SW480 (cell line): Measurements from ENCODE around the gene SECTM1.
"Not testable (repeated sequence)": the region's sequence is repeated elsewhere in the genome, so short reads cannot be mapped to it uniquely, and the experiment has no call there.

ENCODE experiments used
- DNase-seq: peaks from one replicate; pipeline ENCODE4 v3.0.0-alpha.2; 2016; ENCODE audit warnings: low spot score

The SECTM1 gene

DNA sequence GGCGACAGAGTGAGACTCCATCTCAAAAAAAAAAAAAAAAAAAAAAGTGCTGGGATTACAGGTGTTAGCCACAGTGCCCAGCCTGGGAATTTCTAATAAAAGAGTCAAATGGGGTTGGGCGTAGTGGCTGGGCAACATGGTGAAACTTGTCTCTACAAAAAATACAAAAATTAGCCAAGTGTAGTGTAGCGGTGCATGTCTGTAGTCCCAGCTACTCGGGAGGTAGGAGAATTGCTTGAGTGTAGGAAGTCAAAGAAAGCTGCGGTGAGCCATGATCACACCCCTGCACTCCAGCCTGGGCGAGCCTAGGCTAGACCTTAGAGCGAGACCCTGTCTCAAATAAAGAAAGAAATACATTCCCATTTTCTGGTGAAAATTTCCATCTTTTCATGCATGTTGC, 35.6 kb upstream of the SECTM1 start:
- no peak for DNase-seq

DNA sequence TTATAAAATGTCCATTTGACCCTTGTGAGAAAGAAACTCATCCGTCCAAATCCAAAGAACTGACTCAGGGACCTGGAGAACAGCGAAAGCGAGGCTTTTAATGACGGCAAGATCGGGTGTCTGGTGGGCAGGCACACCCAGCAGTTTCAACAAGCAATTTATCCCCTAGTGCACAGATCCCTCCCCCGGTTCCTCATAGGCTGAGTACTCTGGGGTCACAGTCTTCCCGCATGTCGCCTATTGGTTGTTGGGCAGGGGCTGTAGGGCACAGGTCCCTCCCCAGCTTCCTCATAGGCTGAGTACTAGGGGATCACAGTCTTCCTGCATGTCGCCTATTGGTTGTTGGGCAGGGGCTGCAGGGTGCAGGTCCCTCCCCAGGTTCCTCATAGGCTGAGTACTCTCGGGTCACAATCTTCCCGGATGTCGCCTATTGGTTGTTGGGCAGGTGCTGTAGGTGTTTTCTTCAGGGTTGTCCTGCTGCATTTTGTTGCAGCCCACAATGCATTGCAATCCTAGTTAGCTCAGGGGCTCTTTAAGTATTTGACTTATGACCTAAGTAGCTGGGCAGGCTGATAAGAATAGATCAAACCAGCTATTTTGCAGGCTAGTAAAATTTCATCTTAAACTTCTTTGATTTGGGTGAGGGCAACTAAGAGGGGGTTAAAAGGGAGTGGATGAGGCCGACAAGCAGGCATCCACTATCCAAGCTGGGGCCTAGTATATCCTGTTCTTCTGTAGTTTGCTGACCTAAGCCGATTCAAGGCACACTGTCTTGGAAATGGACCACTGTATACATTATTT, 34.4 kb upstream of the SECTM1 start:
- DNase-seq = peak; percentile 88

DNA sequence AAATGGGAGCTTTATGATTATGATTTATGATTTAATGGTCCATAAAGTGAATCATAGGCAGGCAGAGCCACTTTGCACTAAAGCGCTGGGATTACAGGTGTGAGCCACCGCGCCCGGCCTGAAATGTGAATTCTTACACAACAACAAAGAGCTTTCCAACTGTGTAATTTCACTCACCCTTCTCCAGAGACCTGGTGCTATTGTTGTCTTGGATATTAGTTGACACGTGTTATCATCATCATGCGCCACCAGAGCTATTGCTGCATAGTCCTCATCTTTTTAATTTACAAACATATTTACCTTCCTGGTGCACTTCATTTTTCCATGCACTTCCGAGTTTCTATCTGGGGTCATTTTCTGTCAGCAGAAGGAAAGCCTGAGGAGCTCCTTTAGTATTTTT, 33.2 kb upstream of the SECTM1 start:
- no peak for DNase-seq

DNA sequence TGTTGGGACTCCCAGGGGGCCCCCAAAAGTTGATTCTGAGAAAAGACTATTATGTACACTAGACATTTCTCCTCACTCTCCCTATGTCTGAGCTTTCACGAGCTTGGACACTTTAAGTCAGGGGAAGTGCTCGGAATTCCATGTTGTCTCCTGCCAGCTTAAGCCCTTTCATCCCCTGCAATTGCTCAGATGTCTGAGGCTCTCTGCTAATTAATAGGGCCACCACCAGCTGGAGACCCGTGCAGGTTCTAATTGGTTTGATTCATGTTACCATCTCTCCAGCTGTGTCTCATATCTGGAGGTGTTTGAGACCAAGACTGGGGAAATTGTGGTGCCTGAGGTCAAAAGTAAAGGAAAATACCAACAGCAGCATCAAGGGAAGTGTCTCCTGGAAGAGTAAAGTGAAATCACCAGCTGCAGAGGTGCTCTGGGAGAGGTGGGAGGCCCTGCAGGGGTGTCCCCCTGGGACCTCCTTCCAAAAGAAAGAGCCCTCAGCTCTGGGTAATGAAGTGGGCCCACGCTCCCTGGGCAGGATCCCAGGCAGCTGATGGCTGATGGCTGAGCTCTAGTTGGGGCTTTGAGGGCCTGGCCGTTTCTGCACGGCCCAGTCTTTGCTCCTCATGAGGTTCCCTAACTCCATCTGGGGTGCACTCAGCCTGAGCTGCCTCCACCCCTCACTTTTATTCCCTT, 32.2 kb upstream of the SECTM1 start:
- no peak for DNase-seq

DNA sequence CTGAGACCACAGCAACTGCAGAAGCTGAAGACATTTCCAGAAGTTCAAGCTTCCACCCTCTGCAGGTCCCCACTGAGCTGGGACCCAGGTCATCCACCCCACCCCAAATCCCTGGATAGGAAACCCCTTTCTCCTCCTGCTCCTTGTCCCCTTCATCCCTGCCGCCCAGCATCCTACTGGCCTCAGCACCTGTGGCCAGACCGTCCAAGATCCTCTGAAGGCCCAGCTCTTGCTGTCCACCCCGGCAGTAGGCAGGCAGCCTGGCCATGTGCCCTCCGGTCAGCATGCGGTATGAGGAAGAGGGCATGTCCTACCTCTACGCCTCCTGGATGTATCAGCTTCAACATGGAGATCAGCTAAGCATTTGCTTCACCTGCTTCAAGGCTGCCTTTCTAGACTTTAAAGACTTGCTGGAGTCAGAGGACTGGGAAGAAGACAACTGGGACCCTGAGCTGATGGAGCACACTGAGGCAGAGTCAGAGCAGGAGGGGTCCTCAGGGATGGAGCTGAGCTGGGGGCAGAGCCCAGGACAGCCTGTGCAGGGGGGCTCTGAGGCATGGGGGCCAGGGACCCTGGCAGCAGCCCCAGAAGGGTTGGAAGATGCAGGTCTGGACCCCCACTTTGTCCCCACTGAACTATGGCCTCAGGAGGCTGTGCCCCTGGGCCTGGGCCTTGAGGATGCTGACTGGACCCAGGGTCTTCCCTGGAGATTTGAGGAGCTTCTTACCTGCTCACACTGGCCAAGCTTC, 28.5 kb upstream of the SECTM1 start:
- DNase-seq = no peak

DNA sequence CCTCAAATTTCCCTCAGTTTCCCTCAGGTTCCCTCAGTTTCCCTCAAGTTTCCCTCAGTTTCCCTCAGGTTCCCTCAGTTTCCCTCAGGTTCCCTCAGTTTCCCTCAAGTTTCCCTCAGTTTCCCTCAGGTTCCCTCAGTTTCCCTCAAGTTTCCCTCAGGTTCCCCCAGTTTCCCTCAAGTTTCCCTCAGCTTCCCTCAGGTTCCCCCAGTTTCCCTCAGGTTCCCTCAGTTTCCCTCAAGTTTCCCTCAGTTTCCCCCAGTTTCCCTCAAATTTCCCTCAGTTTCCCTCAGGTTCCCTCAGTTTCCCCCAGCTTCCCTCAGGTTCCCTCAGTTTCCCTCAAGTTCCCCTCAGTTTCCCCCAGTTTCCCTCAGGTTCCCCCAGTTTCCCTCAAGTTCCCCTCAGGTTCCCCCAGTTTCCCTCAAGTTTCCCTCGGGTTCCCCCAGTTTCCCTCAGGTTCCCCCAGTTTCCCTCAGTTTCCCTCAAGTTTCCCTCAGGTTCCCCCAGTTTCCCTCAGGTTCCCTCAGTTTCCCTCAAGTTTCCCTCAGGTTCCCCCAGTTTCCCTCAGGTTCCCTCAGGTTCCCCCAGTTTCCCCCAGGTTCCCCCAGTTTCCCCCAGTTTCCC, 26.0 kb upstream of the SECTM1 start:
- DNase-seq = not testable (repeated sequence)

DNA sequence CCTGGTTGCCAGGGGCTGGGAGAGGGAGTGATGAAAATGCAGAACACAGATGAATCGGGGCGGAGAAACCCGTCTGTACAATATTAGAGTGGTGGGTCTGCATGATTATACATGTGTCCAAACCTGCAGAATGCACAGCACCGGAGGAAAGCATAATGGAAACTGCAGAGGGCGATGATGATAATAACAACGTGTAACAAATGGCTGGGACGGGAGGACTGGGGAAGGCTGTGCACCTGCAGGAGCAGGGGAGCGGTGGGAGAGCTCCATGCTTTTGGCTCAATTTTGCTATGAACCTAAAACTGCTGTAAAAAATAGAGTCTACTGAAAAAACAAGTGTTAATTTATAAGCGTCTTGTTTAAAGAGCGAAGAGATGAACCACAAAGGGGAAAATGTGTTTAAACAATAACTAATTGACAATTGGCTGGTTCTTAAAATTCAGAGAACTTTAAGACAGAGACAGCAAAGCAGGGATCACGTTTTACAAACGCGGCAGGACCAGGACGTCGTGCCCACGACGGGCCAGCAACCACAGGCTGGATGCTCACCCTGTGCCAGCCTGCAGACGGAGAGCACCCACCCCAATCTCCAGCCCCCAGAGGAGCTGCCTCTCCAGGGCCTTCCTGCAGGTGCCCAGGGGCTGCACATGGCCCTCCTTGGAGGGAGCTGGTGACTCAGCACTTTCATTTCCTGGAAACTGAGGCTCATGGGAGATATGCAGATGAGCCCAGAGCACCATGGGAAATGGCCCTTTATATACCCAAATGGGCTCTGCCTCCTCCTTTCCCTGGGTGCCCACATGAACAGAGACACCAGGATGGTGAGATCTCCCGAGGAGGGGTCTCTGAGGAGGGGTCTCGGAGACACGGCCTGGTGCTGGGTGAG, 25.1 kb upstream of the SECTM1 start, which contains the start of gene TEX19:
TEX19 (plus strand) TSS at position 783 of the 886 bp plus-strand sequence. CDS start 2,904 bp downstream, outside the sequence.
- peak; percentile 50 for DNase-seq

DNA sequence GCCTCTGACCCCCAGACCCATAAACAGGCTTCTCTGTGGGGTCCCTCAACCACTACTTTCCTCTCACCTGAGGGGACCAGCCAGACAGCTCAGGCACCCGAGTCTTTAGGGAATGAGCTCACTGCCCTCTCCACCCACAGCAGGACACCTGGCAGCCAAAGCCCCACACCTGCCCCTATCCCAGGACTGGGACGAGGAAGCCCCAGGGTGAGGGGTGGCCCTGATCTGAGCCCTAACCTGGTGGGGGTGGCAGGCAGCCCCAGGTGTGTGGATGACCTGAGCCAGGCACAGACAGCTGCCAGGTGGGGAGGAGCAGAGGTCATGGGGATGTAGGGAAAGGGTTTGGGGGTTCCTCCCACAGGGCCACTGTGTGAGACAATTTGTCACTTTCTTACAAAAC, 23.8 kb upstream of the SECTM1 start:
- no peak for DNase-seq

DNA sequence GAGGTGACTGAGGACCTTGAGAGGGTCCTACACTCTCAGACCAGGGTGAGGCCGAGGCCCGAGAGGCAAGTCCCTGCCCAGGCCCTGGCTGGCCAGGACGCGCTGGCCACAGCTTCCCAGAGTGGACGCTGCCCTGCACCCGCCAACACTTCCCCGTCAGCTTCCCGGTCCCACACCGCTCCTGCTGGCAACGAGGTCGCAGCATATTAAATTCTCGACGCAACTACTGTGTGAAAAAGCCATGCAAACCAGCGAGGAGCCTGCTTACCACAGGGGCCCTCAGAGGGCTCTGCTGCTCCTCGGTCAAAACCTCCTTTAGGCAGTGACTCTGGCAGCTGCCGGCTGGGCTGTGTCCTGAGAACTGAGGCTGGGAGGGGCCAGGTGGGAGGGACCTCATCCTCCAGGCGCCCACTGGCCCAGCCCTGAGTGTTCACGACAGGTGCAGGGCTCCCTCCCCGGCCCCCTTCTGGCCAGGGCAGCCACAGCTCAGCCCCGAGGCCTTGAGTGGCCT, 23.3 kb upstream of the SECTM1 start:
- DNase-seq = no peak

DNA sequence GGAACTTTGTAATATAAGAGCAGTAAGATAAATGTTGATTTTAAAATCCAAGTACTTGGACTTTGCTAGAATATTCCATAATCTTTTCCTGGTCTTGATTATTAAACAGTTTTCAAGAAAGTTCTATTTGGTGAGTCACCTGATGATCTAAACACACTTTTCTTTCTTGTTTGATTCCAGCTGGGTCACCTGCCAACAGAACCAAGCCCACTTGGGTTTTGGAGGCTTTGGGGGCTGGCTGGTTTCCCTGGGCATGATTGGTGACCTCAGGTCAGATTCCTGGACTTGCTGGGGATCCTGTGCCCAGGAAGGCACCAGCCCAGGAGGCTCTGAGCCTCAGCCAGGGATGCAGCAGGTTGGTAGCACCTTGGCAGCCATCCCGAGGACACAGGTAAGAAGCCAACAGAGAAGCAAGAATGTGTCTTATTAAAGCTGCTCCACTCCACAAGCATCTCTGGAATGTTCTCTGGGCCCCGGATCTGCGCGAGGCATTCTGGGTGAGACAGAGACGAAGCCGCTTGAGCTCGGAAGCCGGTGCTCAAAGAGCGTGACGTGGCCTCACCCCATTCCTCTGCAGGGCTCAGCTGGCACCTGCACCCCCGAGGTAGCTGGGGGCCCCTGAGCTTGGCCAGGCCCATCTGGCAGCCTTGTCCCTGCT, 22.3 kb upstream of the SECTM1 start:
- peak; percentile 71 for DNase-seq

DNA sequence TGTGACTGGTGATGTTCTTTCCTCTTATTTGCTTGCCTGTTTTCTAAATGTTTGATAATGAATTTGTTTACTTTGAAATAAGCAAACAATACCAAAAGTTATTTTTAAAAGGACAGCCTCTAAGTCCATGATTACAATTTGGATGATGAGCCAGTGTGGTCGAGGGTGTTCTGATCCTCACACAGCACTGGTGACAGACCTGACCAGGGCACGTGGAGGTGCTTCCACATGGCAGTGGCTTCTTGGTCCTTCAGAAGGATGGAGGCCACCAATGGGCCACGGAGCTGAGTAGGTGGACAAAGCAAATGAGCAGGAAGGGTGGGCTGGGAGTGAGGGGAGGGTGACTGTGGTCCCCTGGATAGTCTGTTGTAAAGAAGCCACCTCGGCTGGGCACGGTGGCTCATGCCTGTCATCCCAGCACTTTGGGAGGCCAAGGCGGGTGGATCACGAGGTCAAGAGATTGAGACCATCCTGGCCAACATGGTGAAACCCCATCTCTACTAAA, 21.3 kb upstream of the SECTM1 start:
- no peak for DNase-seq

DNA sequence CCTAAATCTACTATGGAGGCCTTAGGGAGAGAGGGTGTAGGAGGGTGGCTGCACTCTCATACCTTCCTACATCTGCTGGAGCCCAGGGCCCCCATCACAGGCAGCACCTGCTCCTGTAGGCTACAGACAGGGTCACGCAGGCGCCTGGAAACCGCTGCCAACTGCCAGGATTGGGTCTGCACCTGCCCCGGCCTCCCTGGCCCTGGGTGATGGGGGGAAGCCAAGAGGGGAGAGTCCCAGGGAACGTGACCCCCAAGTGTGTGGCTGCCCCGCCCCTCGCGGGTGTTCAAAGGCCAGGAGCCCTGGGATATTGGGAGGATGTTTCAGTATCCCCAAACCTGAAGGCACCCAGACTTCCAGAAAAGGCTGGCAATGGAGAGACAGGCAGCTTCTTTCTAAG, 19.9 kb upstream of the SECTM1 start:
- no peak for DNase-seq

DNA sequence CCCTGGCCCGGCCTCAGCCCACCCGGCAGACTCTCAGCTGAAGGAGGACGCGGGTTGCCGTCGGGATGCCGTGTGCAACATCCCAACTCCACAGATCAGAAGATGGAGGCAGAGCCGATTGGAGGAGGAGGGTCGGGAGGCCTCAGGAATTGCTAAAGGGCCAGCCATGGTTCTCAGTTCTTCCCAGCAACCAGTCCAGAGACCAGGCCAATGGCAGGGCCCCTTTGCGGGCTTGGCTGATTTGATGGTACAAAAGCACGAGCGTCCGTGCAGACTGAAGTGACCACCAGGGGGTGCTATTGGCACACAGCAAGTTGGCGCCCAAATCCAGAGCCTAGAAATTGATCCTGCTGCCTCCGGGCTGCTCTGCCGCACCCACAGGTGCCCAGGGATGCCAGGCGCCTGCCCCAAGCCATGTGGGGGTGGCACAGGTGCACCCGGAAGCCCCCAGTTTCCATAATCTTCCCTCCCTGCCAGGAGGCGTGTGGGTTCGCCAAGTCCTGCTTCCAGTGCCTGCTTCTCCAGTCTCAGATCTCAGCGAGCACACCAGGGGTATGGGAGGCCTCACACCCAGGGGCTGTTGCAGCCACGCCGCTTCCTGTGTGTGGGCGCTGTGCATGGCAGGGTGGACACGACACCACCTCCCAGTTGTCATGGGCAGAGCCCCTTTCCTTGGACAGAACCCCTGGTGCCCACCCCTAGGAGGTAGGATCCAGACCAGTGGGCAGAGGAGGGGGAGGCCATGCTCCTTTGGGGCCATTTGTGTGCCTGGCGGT, 18.3 kb upstream of the SECTM1 start:
- DNase-seq = peak; percentile 80

DNA sequence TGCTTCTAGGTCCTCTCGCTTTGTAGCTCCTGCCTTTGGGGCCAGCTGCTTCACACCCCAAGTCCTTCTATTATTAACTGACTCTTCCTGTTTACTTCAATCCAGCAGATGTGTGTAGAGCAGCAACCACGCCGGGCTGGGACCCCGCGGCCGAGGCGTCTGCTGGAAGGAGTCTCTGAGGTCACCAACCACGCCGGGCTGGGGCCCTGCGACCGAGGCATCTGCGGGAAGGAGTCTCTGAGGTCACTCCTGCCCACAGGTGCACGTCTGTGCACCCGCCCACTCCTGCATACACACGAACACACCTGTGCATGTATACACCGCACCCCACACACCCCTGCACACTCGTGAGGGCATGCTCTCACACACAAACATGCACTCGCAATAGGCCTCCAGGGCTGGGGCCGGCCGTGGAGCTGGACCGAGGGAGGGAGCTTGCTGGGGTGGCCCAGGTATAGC, 17.7 kb upstream of the SECTM1 start:
- no peak for DNase-seq

DNA sequence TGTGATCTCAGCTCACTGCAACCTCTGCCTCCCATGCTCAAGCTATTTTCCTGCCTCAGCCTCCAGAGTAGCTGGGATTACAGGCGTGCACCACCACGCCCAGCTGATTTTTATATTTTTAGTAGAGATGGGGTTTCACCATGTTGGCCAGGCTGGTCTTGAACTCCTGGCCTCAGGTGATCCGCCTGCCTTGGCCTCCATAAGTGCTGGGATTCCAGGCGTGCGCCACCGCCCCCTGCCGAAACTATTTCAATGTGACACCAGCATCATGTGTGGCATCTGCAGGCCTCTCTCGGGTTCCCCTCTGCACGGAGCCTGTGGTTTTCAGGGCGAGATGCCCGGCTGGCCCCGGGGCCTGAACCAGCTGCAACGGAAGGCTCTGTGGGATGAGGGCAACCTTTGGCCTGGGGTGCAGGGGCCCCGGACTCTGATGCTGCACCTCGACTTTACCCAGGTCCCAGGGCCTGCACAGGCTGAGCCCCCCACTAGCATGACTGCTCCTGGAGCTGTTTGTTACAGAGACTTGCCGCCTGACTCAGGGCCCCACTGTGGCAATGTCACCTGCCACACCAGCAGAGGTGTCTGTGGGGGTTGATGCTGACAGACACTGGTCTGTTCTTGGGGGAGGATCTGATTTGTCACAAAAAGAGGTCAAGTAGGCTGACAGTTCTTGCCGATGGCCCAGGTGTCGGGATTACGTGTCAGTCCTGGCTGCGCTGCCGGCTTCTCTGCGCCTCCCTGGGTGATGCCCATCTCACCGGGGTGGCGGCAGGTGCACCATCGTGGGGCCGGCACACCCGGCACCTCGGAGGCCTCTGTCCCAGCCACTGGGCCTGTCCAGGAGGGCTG, 16.8 kb upstream of the SECTM1 start:
- no peak for DNase-seq

DNA sequence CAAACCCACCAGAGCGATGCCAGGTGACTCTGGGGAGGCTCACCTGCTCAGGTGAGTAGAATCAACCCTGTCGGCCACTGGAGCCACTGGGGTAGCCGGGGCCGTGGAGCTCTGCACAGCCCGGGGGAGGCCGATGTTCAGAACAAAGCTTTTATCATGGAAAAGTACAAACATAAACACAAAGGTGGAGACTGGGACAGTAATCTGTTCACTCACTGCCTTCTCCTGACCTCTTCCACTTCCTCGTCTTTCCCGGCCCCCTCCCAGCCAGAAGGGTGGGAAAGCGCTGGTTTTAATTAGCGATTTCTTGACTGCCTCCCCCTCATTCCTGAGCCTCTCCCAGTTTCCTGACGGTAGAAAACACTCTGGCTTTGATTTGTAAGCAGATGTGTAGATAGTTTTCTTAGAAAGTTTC, 15.7 kb upstream of the SECTM1 start:
- no peak for DNase-seq

DNA sequence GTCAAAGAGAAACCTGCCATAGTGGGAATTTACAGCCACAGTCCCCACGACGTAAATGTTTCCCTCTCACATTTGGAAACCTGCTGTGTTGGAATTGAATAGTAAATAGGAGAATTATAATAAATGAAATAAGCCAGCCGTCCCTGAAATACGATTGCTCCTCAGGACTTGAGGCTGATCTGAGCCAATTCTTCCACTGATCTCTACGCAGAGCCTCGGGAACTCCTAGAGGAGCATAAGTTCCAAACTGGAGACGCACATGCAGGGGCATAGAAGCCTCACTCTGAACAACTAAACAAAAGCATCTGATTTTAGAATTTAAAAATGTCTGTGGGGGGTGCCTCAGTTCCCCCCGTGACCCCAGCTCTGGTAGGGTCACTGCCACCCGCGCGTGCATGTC, 15.3 kb upstream of the SECTM1 start:
- DNase-seq = no peak

DNA sequence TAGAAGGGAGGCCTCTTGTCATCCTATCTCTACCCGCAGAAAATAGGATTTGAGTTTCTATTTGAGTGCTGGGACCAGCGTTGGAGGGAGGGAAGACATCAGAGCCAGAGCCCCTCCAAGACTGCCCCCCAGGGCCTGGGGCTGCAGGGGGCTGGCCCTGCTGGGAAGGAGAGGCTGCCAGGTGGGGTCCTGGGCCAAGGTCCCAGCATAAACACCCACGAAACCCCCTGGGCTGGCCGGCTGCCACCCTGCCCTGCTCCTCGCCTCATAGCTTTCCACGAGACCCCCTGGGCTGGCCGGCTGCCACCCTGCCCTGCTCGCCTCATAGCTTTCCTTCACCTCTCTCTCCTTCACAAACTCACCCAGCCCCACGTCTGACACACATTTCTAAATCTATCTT, 14.9 kb upstream of the SECTM1 start:
- DNase-seq = no peak
